Transverse colon (tissue), 4 donors: ENCODE measurements around the gene IKZF3. TPM values are rescaled to one million over a fixed set of nuclear protein-coding genes. Genes with fewer than 3 reads are reported as not detected.
A peak's percentile ranks its signal among the peaks of the same experiment; 100 is the strongest.
"Not testable (repeated sequence)": the region's sequence is repeated elsewhere in the genome, so short reads cannot be mapped to it uniquely, and the experiment has no call there.

Experiments used
- DNase-seq: peaks from one replicate; pipeline ENCODE4 v3.0.0-alpha.2; 2019
- H3K27ac ChIP-seq, 4 donors: fragments of 200-600 bp; sonication (generic); 2 replicates each; pipeline ENCODE4 v1.5.1; 2016 to 2018; ENCODE audit warnings: inconsistent platforms in 4 of 4
- H3K27me3 ChIP-seq: fragments of 200-600 bp; sonication (generic); 2 replicates; pipeline ENCODE4 v1.5.1; 2017; ENCODE audit warnings: inconsistent platforms
- H3K36me3 ChIP-seq, 4 donors: fragments of 200-600 bp; sonication (generic); 2 replicates each; pipeline ENCODE4 v1.5.1; 2017 to 2019; ENCODE audit warnings: inconsistent platforms in 4 of 4
- H3K4me1 ChIP-seq, 4 donors: fragments of 200-600 bp; sonication (generic); 2 replicates each; pipeline ENCODE4 v1.5.1; 2017 to 2020; ENCODE audit warnings: inconsistent platforms in 4 of 4
- H3K4me3 ChIP-seq, 4 donors: fragments of 200-600 bp; sonication (generic); 1 replicate in 1 of 4; 2 replicates in 3 of 4; pipeline versions ENCODE4 v1.5.1 to v1.6.1; 2017 to 2019; ENCODE audit warnings: inconsistent platforms in 4 of 4
- H3K9me3 ChIP-seq, 2 donors: fragments of 200-600 bp; sonication (generic); 2 replicates each; pipeline ENCODE4 v1.5.1; 2017 to 2019; ENCODE audit warnings: inconsistent platforms in 2 of 2
- CTCF ChIP-seq, 5 experiments: fragments of 200-600 bp in 3 of 5; fragments of 450-650 bp in 2 of 5; sonication (generic) in 3 of 5; IDR thresholded peaks; 1 replicate in 2 of 5; 2 replicates in 3 of 5; pipeline ENCODE4 v1.5.1; 2016 to 2017; ENCODE audit warnings: antibody characterized with exemption in 5 of 5, inconsistent platforms in 3 of 5, mild to moderate bottlenecking in 2 of 5, moderate library complexity in 1 of 5
- EP300 ChIP-seq: sonication (generic); formaldehyde crosslinking; IDR thresholded peaks from one replicate; pipeline ENCODE4 v1.6.1; 2017; ENCODE audit warnings: antibody characterized with exemption, low read depth
- POLR2A ChIP-seq: fragments of 450-650 bp; IDR thresholded peaks from one replicate; pipeline ENCODE4 v1.6.1; 2016; ENCODE audit warnings: antibody characterized with exemption, mild to moderate bottlenecking, moderate library complexity
- POLR2AphosphoS5 ChIP-seq, 3 donors: sonication (generic); formaldehyde crosslinking; IDR thresholded peaks; one replicate each; pipeline ENCODE4 v1.6.1; 2016; ENCODE audit warnings: antibody characterized with exemption in 3 of 3
- WGBS, 2 donors: methylation state at CpG; one replicate each; pipeline ENCODE4 v1.1.5; 2018; ENCODE audit warnings: low coverage in 1 of 2; 5-methylcytosine and 5-hydroxymethylcytosine counted together
- in situ Hi-C, 4 donors: fragments of 200-750 bp; cut with MboI; loops; one replicate each; pipeline versions ENCODE4 v1.15.0 to v1.15.1; 2017; ENCODE audit warnings: low sequenced_read_pairs in 3 of 4, low pct_ligation_motif_present in 1 of 4, low pct_unique_long_range_greater_than_20kb in 1 of 4
- intact Hi-C: fragments of 100-400 bp; cut with DNase I; formaldehyde crosslinking; loops from one replicate; pipeline ENCODE4 v1.15.1; 2023; ENCODE audit warnings: low total_unique reads
- total RNA-seq, 4 donors: library from RNA; depleted of rRNA; stranded (reverse); fragments of >200 nt; gene quantifications; one replicate each; pipeline ENCODE4 v1.1.0, GENCODE V29; 2016

IKZF3 gene
- total RNA-seq, 4 donors from 2014 or later, result 2.2 to 13.5 (median 3.0) TPM

GRCh38 chr17:39750131-39751015 lies 113.7 kb downstream of the IKZF3 start:
- Histone ChIP-seq H3K36me3 (peaks cover 0 to 3% (median 0%) of the 10 kb centered on the region in 4 donors), H3K27ac (no peak overlapping the region), H3K4me1 (peaks cover 6 to 22% (median 14%) of the 10 kb centered on the region in 4 donors), H3K27me3 (no peaks in the 10 kb centered on the region), H3K9me3 (no peaks in the 10 kb centered on the region), H3K4me3 (no peak overlapping the region)
- WGBS, 2 donors, result 63% methylated on average over 9 of the region's 9 CpGs; no CpG with 5 or more reads in 1 of the 2 donors
- intact Hi-C loops, result loop anchor here (10.0 kb wide), 1 partner anchor 116 kb away; the partner anchor contains the start of gene STARD3
- in situ Hi-C loops, result loop anchor here in 2 of 4 donors (10.0 kb wide), 2 partner anchors 126 to 136 kb away; partner anchors contain the start of gene PPP1R1B (in 1 of the 2)
- peak; percentile 11 for DNase-seq
- TF ChIP-seq CTCF (IDR thresholded peaks at IDR 0.05) (no peak), EP300 (no peak), POLR2A (no peak), POLR2AphosphoS5 (IDR thresholded peaks at IDR 0.05) (no peak)

GRCh38 chr17:39748444-39749034 lies 115.6 kb downstream of the IKZF3 start:
- not testable (repeated sequence) for H3K4me3 ChIP-seq, H3K36me3 ChIP-seq, H3K27ac ChIP-seq, DNase-seq, H3K27me3 ChIP-seq, H3K9me3 ChIP-seq
- 84 to 95% methylated on average over 6 to 8 of the region's 8 CpGs for WGBS, 2 donors
- intact Hi-C loops (loop anchor here (10.0 kb wide), 1 partner anchor 204 kb away; no protein-coding TSS in a partner anchor), in situ Hi-C loops (loop anchor here in 2 of 4 donors (10.0 to 25.0 kb wide), 2 partner anchors 111 to 124 kb away; partner anchors contain the start of genes PPP1R1B (in 2 of the 2) and STARD3 (in 1 of the 2))
- H3K4me1 ChIP-seq, result peaks cover 3 to 12% (median 5%) of the 10 kb centered on the region in 4 donors

- no peaks in the 10 kb centered on the region for H3K9me3 ChIP-seq
- intact Hi-C loops (loop anchor here (10.0 kb wide), 1 partner anchor 203 kb away; no protein-coding TSS in a partner anchor), in situ Hi-C loops (loop anchor here in 2 of 4 donors (10.0 to 25.0 kb wide), 2 partner anchors 110 to 123 kb away; partner anchors contain the start of genes PPP1R1B (in 2 of the 2) and STARD3 (in 1 of the 2))
- H3K36me3 ChIP-seq, result peaks cover 0 to 3% (median 0%) of the 10 kb centered on the region in 4 donors
- H3K4me1 ChIP-seq, result peaks cover 0 to 4% (median 0%) of the 10 kb centered on the region in 4 donors
- no peak for TF ChIP-seq POLR2A
- no peak for TF ChIP-seq POLR2AphosphoS5 (IDR thresholded peaks at IDR 0.05)
- TF ChIP-seq CTCF (IDR thresholded peaks at IDR 0.05), result no peak
- TF ChIP-seq EP300, result no peak
- DNase-seq, result no peak
- H3K4me3 ChIP-seq, result no peak overlapping the region
- WGBS, 2 donors, result 92 to 100% methylated on average over 3 to 4 of the region's 4 CpGs
- no peaks in the 10 kb centered on the region for H3K27me3 ChIP-seq
- H3K27ac ChIP-seq, result no peak overlapping the region
These were observed 116.4 kb downstream of the IKZF3 start for GRCh38 chr17:39747745-39748144.

- in situ Hi-C loops, result loop anchor here in 2 of 4 donors (10.0 to 25.0 kb wide), 2 partner anchors 109 to 121 kb away; partner anchors contain the start of genes PPP1R1B (in 2 of the 2) and STARD3 (in 1 of the 2)
- TF ChIP-seq POLR2AphosphoS5 (IDR thresholded peaks at IDR 0.05), result no peak
- no peak for TF ChIP-seq POLR2A
- TF ChIP-seq EP300, result no peak
- TF ChIP-seq CTCF (IDR thresholded peaks at IDR 0.05), result no peak
- intact Hi-C loops, result loop anchor here (10.0 kb wide), 1 partner anchor 201 kb away; no protein-coding TSS in a partner anchor
- Histone ChIP-seq H3K4me3 (no peak overlapping the region), H3K4me1 (peaks cover 0 to 7% (median 0%) of the 10 kb centered on the region in 4 donors), H3K27me3 (peaks cover 4% of the 10 kb centered on the region), H3K9me3 (no peaks in the 10 kb centered on the region), H3K36me3 (peaks cover 0 to 3% (median 0%) of the 10 kb centered on the region in 4 donors), H3K27ac (no peak overlapping the region)
- DNase-seq, result no peak
- WGBS, 2 donors, result 94% methylated on average over 4 of the region's 7 CpGs; no CpG with 5 or more reads in 1 of the 2 donors
These were observed 118.0 kb downstream of the IKZF3 start for GRCh38 chr17:39746145-39746461.
